Activated CD8-positive, alpha-beta T cell treated with anti-CD3 and anti-CD28 coated beads for 36 hours (primary cell): ENCODE results near the gene PKNOX2. TPM values are rescaled to one million over a fixed set of nuclear protein-coding genes. Genes with fewer than 3 reads are reported as not detected.

Source experiments
- ATAC-seq: fragments of 200-7000 bp; cut with Tn5 transposase; one replicate; pipeline ENCODE4 v1.10.0; 2021; ENCODE audit warnings: mild to moderate bottlenecking, moderate library complexity
- CTCF ChIA-PET: fragments of 350-600 bp; sonication (Branson Sonifier 250); formaldehyde crosslinking; loops from one replicate; lab custom pipeline; 2021; ENCODE audit warnings: antibody characterized with exemption; lab: Charles Lee
- POLR2A ChIA-PET: fragments of 350-600 bp; sonication (Branson Sonifier 250); formaldehyde crosslinking; loops from one replicate; lab custom pipeline; 2021; ENCODE audit warnings: antibody characterized with exemption; lab: Charles Lee
- DNase-seq: peaks from one replicate; pipeline ENCODE4 v3.0.0-alpha.2; 2020
- H3K27ac Mint-ChIP-seq: one replicate; pipeline ENCODE4 v1.8.0; 2021; ENCODE audit warnings: mild to moderate bottlenecking, mixed read lengths
- H3K27me3 Mint-ChIP-seq: one replicate; pipeline ENCODE4 v1.8.0; 2021; ENCODE audit warnings: mixed read lengths
- H3K36me3 Mint-ChIP-seq: one replicate; pipeline ENCODE4 v1.8.0; 2021; ENCODE audit warnings: low read depth, mixed read lengths
- H3K4me1 Mint-ChIP-seq: one replicate; pipeline ENCODE4 v1.8.0; 2021; ENCODE audit warnings: low read depth, mixed read lengths
- H3K4me3 Mint-ChIP-seq: one replicate; pipeline ENCODE4 v1.8.0; 2021; ENCODE audit warnings: mild to moderate bottlenecking, moderate library complexity, mixed read lengths
- H3K9me3 Mint-ChIP-seq: one replicate; pipeline ENCODE4 v1.8.0; 2021; ENCODE audit warnings: mixed read lengths
- intact Hi-C: fragments of 100-400 bp; cut with micrococcal nuclease; formaldehyde crosslinking; loops from one replicate; pipeline ENCODE4 v1.10.0; 2022
- total RNA-seq, 2 experiments: library from RNA; stranded (reverse); gene quantifications; one replicate each; pipeline ENCODE4 v1.2.3, GENCODE V29; 2021
- TF ChIP-seq, protein P1 (sequence below): fragments of 200-600 bp; IDR thresholded peaks from one replicate; pipeline ENCODE4 v1.8.0; 2022; ENCODE audit warnings: antibody characterized with exemption, mild to moderate bottlenecking

Gene PKNOX2
- total RNA-seq, 2 experiments from 2014 or later, result not detected

- no peaks in the 10 kb centered on the region for H3K4me1 Mint-ChIP-seq
- intact Hi-C loops, result no loop called here
- H3K36me3 Mint-ChIP-seq, result no peaks in the 10 kb centered on the region
- DNase-seq (no peak), ATAC-seq (no peak)
- no peak overlapping the region for H3K27ac Mint-ChIP-seq
- POLR2A ChIA-PET, result no interaction called here
- TF ChIP-seq, protein P1, sequence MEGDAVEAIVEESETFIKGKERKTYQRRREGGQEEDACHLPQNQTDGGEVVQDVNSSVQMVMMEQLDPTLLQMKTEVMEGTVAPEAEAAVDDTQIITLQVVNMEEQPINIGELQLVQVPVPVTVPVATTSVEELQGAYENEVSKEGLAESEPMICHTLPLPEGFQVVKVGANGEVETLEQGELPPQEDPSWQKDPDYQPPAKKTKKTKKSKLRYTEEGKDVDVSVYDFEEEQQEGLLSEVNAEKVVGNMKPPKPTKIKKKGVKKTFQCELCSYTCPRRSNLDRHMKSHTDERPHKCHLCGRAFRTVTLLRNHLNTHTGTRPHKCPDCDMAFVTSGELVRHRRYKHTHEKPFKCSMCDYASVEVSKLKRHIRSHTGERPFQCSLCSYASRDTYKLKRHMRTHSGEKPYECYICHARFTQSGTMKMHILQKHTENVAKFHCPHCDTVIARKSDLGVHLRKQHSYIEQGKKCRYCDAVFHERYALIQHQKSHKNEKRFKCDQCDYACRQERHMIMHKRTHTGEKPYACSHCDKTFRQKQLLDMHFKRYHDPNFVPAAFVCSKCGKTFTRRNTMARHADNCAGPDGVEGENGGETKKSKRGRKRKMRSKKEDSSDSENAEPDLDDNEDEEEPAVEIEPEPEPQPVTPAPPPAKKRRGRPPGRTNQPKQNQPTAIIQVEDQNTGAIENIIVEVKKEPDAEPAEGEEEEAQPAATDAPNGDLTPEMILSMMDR, result no peak
- H3K9me3 Mint-ChIP-seq, result no peaks in the 10 kb centered on the region
- no peak overlapping the region for H3K4me3 Mint-ChIP-seq
- CTCF ChIA-PET, result no interaction called here
- H3K27me3 Mint-ChIP-seq, result peaks cover 5% of the 10 kb centered on the region
Observed at GRCh38 chr11:125293596-125293995, 129.0 kb downstream of the PKNOX2 start.

GRCh38 chr11:125295931-125296330, 131.4 kb downstream of the PKNOX2 start:
- DNase-seq (no peak), ATAC-seq (no peak)
- POLR2A ChIA-PET, result no interaction called here
- TF ChIP-seq, protein P1, result no peak
- CTCF ChIA-PET, result no interaction called here
- no peaks in the 10 kb centered on the region for H3K36me3 Mint-ChIP-seq
- intact Hi-C loops, result no loop called here
- H3K4me3 Mint-ChIP-seq, result no peak overlapping the region
- H3K4me1 Mint-ChIP-seq, result no peaks in the 10 kb centered on the region
- H3K9me3 Mint-ChIP-seq, result no peaks in the 10 kb centered on the region
- peaks cover 5% of the 10 kb centered on the region for H3K27me3 Mint-ChIP-seq
- no peak overlapping the region for H3K27ac Mint-ChIP-seq

DNA sequence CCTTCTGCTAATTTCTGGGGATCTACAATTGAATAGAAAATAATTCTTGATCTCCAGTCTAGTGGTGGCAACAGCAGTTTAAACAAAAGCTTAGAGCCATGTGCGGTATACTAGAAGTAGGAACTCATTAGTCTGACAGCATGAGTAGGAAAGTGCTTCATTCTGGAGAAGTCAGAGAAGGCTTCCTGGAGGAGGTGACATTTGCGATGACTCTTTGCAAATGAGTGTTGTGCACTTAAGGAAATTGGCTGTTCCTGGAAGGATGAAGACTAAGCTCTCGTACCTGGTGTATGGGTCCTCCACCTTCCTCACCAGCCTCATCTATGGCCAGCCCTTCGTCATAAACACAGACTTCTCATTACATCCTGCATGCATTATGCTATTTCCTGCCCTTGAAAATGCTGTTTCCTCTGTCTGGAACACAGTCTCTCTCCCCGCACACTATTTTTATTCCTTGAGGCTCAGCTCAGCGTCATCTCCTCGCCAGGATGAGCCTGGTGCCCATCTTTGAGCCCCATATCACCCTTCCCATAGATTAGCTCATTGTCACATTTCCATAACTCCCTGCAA, 132.9 kb downstream of the PKNOX2 start:
- Mint-ChIP-seq H3K27me3 (peaks cover 5% of the 10 kb centered on the region), H3K36me3 (no peaks in the 10 kb centered on the region), H3K4me3 (no peak overlapping the region), H3K4me1 (no peaks in the 10 kb centered on the region), H3K9me3 (no peaks in the 10 kb centered on the region), H3K27ac (no peak overlapping the region)
- intact Hi-C loops, result no loop called here
- ChIA-PET POLR2A (no interaction called here), CTCF (no interaction called here)
- ATAC-seq (no peak), DNase-seq (no peak)
- TF ChIP-seq, protein P1, result no peak

GRCh38 chr11:125299061-125299615, 134.6 kb downstream of the PKNOX2 start:
- POLR2A ChIA-PET, result no interaction called here
- ATAC-seq, result no peak
- no peaks in the 10 kb centered on the region for H3K36me3 Mint-ChIP-seq
- no peaks in the 10 kb centered on the region for H3K9me3 Mint-ChIP-seq
- H3K4me3 Mint-ChIP-seq, result no peak overlapping the region
- no peak for DNase-seq
- no peaks in the 10 kb centered on the region for H3K4me1 Mint-ChIP-seq
- H3K27ac Mint-ChIP-seq, result no peak overlapping the region
- H3K27me3 Mint-ChIP-seq, result peaks cover 4% of the 10 kb centered on the region
- intact Hi-C loops, result no loop called here
- TF ChIP-seq, protein P1, result no peak
- CTCF ChIA-PET, result interaction anchor here (1.3 kb wide), 1 partner anchor 49 kb away, joined by 5 read pairs; no protein-coding TSS in a partner anchor

DNA sequence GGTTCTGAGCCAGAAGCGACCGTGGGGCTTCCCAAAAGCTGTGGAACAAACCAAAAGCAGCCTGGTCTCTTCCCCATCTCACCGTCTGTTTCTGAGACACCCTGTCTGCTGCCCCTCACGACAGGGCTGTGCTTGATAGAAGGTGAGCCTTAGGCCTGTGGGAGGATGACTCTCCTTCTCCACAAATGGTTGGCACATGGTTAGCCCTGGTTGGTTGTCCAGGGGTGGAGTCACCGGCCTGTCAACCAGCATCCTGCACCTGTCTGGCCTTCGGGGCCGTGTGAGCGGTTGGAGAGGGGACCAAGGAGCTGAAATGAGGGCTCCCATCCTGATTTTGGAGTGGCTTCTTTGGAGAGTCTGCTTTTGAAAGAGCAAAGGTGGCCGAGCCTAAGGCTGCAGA, 135.3 kb downstream of the PKNOX2 start:
- TF ChIP-seq, protein P1, result no peak
- Mint-ChIP-seq H3K27ac (no peak overlapping the region), H3K4me3 (no peak overlapping the region), H3K4me1 (no peaks in the 10 kb centered on the region), H3K9me3 (no peaks in the 10 kb centered on the region), H3K36me3 (no peaks in the 10 kb centered on the region), H3K27me3 (peaks cover 4% of the 10 kb centered on the region)
- DNase-seq (no peak), ATAC-seq (no peak)
- ChIA-PET CTCF (interaction anchor here (1.3 kb wide), 1 partner anchor 48 kb away, joined by 5 read pairs; no protein-coding TSS in a partner anchor), POLR2A (no interaction called here)
- intact Hi-C loops, result no loop called here
